Activated T-cell treated with anti-CD3 and anti-CD28 coated beads for 4 hours (primary cell): Measurements from ENCODE around the gene TCEA2.
A peak's percentile ranks its signal among the peaks of the same experiment; 100 is the strongest.
"Not testable (repeated sequence)": the region's sequence is repeated elsewhere in the genome, so short reads cannot be mapped to it uniquely, and the experiment has no call there.

Source experiments
- DNase-seq: peaks from one replicate; pipeline ENCODE4 v3.0.0-alpha.2; 2020

Gene TCEA2

DNA sequence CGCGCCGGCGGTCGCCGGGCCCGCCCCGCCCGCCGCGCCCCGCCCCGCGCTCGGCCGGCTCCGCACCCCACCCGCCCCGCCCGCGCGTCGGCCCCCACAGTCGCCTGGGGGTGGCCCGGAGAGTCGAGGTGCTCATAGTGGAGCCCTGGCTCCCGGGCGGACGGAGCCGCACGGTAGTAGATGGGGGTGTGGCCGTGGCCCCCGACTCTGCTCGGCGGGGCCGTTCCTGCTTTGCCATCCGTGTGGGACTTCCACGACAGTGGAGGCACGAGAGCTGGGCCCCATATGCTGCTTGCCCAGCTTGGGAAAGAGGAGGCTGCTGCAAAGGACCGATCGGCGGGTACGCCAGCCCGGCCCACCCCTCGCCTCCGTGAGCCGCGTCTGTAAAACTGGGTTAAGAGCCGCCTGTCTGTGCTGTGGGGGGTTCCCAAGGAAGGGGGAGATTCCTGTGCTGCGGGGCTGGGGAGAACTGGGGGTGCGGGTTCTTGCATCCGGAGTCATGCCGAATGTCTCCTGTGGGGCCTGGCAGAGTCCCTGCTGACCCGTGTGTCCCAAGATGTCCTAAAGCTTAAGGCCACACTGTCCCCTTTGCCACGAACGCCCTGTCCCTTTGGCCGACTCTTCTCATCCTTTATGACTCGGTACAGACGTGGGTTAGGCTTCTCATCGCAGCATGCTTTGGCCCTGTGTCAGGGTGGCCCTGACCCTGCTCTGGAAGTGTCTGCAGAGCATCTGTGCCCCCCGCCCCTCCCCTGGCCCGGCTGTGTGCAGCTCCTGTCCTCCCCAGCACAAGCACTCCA is 17.2 kb downstream of the TCEA2 start, which contains the start of gene OPRL1:
Gene OPRL1, plus strand, starts transcription at position 70 of the 800 bp plus-strand sequence. CDS start 12,639 bp downstream, outside the sequence.
- no peak for DNase-seq

DNA sequence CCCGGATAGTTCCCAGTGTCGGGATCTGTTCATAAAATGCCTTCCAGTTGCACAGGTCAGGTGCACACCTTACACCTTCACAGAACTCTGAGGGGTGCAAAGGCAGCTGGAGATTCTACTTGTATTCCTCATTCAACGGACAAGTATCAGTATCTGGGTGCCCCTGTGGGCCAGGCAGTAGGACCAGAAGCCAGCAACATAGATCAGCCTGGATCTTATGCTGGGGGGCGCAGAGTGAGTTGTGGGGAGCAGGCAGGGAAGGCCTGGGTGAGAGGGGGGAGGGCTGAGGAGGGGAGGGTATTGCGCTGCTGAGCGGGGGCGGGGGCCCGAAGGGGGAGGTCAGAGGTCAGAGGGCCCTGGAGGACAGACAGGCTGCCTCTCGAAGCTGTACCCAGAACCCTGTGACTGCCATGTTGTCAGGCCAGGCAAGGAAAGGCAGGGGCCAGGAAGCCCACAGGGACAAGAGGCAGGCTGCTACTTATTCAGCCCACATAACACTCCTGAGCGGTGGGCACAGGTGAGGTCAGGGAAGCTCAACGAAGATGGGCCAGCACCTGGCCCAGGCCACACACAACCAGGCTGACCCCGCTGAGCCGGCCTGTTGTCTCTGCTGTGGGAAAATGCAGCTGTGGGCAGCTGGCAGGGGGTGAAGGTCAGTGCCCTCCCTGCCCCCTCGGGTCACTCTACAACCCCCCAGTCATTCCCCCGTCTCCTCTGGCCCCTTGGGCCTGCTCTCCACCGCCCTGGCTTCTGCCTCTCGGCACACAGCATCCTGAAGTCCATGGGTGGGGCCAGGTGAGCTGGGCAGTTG is 18.0 kb downstream of the TCEA2 start:
- no peak for DNase-seq

DNA sequence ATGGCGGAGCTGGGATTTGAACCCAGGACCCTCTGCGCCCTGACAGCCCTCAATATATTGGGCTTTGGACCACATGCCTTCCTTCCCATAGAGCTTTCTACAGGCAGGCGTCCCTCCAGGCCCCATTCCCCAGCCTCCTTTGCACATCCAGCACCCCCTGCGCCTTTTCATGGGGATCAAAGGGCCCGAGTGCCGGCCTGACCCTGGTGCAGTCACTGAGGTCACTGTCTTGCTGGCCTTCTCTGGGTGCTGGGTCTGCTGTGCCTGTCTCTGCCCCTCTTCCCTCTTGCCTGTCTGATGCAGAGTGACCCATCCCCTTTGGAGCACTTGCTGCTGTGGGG is 18.6 kb downstream of the TCEA2 start:
- no peak for DNase-seq

DNA sequence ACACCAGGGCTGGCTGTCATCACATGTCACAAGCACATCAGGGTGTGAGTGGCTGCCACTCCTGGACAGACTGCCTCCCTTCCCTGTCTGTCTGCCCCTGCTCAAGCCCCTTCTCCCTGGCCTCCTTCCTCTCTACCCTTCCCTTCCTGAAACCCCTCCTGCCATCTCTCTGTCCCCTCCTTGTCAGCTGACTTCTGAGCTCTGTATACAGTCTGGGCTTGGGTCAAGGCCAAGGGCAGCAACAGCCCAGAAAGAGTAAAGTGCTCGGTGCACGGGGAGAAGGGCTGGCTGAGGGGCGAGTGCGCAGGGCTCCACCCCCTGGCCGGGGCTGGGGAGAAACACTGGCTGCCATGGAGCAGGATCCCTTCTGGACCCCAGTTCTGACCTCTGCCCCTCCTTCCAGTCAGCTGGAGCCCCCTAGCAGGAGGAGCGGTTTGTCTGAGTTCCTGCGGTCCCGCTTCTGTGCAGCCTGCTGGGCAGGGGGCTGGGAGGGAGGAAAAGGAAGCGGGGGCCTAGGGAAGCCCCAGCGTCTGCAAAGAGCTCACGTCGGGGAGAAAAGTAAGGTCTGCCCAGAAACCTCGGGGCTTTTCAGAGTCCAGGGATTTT is 19.2 kb downstream of the TCEA2 start:
- no peak for DNase-seq

DNA sequence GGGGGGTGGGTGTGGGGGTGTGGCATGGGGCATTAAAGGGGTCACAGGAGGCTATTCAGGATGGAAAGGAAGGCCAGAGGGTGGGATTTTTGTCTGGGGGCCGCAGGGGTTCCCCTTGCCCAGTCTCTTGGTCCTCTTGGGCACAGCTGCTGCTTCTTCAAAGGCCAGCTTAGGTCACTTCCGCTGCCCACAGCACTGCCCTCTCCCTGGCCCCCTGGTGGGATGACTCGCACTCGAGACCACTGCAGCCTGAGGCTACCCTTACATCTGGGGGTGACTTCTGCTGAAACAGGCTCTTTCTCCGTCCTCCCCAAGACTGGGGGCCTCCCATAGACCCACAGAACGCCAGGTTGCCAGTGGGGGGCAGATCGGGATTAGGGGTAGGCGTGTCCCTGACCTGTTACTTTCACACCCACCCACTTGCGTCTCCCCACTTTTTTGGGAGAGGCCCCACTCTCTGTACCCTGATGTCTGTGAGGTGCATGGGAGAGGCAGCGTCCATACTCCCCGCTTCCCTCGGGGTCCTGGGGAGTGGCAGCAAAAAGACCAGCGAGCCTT is 19.9 kb downstream of the TCEA2 start:
- no peak for DNase-seq

DNA sequence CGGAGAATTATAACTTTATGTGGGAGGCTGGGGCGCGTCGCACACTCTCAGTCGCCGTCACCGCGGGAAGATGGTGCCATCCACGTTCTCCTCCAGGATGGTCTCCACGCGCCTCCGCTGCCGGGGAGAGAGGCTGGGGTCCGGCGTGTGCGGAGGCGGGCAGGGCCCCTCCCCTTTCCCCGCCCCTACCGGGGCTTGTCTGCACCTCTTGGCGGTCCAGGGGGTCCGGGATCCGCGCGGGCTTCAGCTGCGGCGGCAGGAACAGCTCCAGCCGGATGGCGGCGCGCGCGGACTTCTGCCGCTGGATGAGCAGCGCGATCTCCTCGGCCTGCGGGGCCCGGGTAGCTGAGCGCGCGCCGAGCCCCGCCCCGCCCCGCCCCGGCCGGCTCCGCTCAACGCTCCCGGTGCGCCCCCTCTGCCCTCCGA is 20.4 kb downstream of the TCEA2 start:
- DNase-seq, result peak; percentile 40

DNA sequence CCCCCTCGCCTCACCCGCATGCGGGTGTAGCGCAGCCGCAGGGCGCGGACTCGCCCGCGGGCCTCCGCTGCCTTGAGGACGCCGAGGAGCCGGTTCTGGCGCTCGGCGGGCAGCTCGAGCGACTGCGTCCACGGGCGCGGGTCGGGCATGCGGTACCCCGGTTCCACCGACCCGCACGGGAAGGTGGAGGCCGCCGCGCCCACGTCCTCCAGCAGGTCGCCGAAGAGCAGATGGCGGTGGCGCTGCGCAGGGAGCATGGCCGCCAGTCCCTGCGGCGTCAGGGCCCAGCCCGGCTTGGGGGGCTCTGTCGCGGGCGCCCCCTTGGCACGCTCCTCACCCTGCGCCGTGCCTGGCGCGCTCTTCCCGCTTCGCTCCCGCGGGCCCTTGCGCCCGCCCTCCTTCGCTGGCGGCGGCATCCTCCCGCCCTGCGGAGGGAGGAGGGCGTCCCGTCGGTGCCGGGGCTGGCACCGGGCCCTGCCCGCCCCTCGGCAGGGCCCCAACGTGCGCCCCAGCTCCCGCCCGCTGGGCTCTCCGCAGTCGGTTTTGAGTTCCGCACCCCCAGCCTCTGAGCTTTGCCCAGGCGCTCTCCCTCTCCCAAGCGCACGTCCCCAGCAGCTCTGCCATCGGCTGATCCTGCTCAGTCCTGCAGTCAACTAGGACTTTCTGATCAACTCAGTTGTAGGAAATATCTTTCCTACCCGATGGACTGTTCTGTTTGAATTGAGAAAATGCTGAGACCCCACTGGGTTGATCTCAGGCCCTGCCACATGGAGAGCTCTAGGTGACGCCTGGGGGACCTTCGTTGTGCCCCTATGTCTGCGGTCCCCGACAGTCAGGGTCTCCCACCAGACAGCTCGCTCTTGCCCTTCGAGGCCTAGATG is 21.0 kb downstream of the TCEA2 start, which contains the start of gene LKAAEAR1:
Gene LKAAEAR1, minus strand, starts transcription at position 595 of the 881 bp plus-strand sequence. Its CDS starts 179 bp downstream, at position 416.
- no peak for DNase-seq

DNA sequence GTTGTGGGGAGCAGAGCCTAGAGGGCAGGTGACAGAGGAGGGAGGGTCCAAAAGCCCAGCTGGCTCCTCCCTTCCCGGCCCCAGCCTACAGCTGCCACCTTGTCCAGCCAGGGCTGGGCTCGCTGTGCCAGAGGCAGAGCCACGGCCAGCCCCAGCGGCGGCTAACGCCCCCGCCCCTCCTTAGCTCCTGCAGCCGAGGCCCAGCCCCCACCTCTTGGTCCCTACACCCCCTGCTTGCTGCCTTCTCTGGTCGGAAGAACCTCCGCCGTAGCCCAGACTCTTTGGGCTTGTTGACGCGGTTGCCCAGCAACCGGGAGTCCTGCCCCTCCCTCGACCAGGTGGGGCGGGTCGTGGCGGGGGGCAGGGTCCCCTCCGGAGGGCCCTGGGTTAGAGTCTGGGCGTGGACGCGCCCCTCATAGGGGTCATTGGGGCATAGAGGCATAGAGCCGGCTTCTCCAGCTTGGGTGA is 21.7 kb downstream of the TCEA2 start:
- no peak for DNase-seq

DNA sequence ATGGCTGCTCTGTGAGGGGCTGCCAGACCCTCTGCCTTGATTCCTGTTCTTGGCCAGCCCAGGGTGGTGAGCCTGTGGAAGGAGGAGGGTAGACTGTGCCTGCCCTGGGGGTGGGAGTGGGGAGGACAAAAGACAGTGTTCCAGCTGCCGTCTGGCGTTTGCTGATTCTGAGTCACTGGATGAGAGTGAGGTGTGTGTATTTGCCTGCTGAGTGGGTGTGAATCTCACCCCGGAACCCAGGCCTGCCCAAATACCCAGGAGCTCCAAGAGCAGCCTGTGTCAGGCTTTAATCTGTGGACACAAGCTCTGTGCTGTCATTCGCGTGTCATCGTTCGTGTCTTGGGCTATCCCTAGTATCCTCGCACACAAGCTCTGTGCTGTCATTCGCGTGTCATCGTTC is 23.8 kb downstream of the TCEA2 start:
- DNase-seq, result no peak

DNA sequence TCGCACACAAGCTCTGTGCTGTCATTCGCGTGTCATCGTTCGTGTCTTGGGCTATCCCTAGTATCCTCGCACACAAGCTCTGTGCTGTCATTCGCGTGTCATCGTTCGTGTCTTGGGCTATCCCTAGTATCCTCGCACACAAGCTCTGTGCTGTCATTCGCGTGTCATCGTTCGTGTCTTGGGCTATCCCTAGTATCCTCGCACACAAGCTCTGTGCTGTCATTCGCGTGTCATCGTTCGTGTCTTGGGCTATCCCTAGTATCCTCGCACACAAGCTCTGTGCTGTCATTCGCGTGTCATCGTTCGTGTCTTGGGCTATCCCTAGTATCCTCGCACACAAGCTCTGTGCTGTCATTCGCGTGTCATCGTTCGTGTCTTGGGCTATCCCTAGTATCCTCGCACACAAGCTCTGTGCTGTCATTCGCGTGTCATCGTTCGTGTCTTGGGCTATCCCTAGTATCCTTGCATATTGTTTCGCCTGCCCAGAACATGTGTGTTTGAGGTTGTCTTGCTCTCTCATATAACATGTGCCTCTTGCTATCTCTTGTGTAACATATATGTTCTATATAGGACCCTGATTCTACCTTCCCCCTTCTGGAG is 24.3 kb downstream of the TCEA2 start:
- not testable (repeated sequence) for DNase-seq

DNA sequence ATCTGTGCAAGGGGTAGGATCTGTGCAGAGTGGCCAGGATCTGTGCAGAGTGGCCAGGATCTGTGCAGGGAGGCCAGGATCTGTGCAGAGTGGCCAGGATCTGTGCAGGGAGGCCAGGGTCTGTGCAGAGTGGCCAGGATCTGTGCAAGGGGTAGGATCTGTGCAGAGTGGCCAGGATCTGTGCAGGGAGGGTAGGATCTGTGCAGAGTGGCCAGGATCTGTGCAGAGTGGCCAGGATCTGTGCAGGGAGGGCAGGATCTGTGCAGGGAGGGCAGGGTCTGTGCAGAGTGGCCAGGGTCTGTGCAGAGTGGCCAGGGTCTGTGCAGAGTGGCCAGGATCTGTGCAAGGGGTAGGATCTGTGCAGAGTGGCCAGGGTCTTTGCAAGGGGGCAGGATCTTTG is 25.6 kb downstream of the TCEA2 start:
- DNase-seq, result not testable (repeated sequence)

DNA sequence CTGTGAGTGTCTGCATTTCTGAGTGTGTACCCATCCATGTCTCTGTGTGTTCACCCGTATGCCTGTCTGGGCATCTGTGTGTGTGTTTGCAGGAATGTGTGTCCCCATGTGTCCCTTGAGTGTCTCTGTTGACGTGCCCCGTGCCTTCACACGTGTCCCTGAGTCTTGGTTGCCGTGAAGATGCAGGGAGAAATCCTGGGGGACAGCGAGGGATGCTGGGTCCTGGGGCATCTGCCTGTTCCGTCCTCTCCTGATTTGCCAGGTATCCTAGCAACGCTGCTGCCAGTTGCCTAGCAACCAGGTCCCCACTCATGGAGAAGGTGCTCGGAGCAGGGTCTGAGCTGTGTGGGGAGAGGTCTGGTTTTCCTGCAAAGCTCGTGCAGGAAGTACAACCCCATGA is 27.2 kb downstream of the TCEA2 start:
- no peak for DNase-seq

DNA sequence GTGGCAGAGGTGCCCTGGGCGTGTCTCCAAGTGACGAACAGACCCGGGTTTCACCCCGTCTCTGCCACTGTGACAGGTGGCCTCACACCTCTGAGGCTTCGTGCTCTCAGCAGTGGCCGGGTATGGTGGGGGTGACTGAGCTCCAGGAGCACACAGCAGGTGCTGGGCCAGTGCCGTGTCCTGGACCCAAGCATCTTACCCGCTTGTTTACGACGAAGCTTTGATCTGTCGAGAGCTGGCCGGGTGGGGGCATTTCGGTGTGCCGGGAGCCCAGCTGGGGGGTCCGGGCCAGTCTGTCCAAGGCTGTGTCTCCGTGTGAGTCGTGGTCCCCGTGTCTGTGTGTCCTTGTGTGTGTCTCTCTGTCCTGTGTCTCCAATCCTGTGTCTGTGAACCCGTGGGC is 28.3 kb downstream of the TCEA2 start:
- DNase-seq, result no peak

DNA sequence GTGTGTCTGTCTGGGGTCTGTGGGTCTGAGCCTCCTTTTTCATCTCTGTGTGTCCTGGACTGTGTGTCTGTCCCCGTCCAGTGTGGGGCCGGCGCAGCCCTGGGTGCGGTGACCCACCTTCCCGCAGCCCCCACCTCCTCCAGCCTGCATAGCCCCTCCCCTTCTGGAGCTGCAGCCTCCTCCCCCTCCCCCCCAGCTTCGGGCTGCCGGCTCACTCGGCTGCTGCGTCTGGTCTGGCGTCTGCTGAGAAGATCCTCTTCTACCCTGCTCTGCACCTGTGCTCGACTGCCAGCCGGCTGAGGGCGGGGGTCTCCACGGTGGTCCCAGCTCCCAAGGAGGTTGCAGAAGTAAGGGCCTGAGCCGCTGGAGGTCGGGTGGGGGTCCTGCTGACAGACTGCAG is 28.8 kb downstream of the TCEA2 start:
- no peak for DNase-seq

DNA sequence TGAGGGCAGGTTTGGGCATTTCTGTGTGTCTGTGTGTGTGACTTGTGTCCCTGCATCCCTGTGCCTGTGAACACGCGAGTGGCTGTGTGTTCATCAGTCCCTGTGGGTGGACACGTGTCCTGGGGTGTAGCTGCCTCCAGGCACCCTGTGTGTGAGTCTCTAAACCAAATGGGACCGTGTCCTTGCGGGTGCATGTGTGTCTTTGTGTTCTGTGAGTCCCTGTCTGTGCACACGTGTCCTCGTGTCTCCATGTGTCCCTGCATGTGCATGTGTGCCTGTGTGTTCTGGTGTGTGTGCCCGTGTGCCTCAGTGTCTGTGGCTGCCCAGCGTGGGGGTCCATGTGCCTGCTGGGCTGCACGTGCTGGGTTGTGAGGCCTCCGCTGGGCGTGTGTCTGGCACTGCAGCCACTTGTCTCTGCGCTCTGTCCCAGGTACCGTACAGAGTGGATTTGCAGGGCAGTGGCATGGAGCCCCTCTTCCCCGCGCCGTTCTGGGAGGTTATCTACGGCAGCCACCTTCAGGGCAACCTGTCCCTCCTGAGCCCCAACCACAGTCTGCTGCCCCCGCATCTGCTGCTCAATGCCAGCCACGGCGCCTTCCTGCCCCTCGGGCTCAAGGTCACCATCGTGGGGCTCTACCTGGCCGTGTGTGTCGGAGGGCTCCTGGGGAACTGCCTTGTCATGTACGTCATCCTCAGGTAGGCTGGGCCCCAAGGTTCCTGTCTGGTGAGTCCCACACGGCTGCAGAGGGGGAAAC is 29.4 kb downstream of the TCEA2 start:
- no peak for DNase-seq

DNA sequence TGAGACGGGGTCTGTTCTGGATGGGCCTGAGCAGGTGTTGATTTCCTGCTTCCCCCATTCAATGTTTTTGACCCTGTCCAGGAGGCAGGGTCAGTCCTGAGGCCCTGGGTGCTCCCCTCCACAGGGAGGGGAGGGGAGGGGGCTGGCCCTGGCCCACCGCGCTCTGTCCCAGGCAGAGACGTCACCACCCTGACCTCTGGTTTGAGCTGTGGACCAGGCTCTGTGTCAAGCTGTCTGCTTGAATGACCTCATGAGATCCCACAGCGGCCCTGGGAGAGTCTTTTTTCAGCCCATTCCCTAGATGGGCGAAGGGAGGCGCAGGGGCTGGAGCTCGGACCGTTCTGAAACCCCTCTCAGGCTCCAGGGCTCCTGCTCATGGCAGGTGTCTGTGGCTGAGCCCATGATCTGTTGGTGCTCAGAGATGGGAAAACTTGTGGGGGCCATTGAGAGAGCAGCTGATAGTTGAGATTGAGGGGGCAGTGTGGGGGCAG is 30.1 kb downstream of the TCEA2 start:
- no peak for DNase-seq

DNA sequence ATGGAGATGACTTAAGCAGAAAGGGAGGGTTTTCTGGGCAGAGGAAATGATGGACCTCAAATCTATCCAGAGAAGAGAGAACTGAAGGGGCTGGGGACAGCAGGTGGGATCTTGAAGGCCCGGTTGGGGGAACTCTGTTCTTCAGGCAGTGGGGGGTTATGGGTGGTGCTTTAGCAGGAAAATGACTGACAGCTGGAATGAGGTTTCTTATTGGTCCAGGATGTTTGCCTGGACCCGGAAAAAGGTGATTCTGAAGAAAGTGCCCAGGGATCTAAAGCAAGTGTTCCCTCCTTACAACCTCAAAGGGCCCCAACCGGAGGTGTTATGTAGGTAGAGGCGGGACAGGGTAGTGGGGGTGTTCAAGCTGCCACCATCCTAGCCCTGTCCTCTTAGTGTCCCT is 32.5 kb downstream of the TCEA2 start:
- DNase-seq, result no peak

DNA sequence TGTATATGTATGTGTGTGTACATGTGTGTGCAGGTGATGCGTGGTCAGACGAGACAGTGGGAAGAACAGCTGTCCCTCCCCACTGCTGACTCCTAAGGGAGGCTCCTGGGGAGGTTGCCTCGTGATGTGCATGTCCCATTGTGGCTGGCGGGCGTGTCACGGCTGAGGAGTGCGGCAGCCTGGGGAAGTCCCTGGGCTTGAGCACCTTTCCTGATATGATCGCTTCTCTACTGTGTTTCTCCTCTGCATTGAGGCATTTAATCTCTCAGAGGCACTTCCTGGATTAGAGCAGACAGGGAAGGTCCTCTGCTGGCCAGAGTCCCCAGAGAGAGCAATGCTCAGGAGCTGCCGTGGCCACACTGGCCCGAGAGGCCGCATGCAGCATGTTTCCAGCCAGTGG is 32.9 kb downstream of the TCEA2 start:
- DNase-seq, result no peak

DNA sequence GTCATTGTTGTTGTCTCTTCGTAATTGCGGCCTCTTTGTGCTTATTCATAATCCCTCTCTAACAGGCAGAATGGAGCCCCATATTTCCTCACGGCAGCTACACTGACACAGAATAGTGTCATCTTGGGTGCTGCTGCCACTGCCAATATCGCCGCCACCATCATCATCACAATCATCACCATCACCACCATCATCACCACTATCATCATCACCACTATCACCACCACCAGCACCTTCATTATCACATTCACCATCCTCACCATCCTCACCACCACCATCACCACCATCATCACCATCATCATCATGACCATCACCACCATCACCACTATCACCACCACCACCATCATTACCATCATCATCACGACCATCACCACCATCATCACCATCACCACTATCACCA is 33.5 kb downstream of the TCEA2 start:
- DNase-seq, result no peak

DNA sequence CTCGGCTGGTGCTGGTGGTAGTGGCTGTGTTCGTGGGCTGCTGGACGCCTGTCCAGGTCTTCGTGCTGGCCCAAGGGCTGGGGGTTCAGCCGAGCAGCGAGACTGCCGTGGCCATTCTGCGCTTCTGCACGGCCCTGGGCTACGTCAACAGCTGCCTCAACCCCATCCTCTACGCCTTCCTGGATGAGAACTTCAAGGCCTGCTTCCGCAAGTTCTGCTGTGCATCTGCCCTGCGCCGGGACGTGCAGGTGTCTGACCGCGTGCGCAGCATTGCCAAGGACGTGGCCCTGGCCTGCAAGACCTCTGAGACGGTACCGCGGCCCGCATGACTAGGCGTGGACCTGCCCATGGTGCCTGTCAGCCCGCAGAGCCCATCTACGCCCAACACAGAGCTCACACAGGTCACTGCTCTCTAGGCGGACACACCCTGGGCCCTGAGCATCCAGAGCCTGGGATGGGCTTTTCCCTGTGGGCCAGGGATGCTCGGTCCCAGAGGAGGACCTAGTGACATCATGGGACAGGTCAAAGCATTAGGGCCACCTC is 35.5 kb downstream of the TCEA2 start:
- no peak for DNase-seq
